Measurements from ENCODE around the gene CPZ.

CPZ gene

DNA sequence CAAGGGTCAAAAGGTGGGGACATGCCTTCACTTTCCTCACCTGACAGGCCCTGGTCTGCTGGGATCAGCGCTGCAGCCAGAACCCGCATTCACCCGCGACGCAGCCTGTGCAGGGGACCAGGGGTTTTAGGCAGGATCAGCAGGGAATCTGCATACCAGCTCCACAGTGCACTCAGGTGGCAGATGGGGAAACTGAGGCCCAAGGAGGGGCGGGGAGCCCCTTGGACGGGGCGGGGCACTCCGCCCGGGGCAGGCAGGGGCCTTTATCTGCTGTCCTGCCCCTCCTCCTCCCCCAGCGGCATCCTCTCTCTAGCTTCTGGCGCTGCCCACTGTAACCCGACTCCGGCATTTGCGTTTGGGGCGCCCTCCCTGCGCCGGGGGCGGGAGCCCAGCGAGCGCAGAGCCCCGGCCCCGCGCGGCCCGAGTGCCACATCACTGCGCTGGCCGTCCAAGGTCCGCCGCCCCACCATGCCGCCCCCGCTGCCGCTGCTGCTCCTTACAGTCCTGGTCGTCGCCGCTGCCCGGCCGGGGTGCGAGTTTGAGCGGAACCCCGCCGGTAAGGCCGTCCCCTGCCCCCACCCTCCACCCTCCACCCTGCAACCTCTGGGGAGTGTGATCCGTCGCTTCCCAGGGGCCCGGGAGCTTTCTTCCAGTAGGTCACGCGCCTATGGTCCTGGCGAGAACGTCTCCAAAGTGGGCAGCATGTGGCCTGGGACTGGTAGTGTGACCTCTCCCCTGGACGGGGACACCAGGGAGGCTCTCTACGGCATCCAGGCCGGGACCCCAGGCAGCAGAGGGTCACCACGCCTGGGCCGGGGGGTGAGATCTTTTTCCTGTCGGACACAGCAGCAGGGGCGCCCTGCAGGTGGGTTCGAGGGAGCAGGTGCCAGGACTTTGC lies at the start of gene CPZ:
TSS of gene CPZ (plus strand) at position 400 of the 898 bp plus-strand sequence. CDS start at position 469, 69 bp downstream.
- DNase-seq, result no peak

DNA sequence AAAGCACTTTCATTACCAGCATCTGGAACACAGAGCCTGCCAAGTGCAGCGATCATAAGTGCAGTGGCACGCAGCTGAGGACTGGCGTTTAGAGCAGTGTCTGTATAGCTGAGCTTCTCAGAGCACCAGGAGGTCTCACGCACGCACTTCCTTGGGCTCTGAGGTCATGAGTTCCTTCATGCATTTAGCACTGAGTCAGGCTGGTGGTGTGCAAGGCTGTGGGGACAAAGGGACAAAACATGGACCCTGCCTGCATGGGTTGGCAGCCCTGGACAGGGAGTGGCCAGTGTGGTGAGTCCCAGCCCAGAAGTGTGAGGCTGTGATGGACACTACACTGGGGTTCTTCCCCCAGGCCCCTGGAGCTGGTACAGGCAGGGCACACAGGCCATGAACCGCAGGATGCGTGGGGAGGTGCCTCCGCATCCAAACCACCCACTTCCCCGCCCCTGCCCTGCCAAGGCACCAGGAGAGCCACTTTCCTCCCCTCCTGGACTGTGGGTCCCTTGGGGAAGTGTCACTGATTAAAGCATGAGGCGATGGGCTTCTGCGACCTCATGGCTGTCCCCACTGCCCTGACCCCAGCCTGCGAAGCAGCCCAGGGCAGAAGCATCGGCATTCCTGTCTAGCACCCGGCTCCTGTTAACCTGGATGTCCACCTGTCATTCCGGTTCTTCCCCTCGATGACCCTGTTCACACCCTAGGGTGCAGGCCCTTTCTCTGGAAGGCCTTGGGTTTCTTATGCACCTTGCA lies 49.6 kb upstream of the CPZ start:
- no peak for DNase-seq

DNA sequence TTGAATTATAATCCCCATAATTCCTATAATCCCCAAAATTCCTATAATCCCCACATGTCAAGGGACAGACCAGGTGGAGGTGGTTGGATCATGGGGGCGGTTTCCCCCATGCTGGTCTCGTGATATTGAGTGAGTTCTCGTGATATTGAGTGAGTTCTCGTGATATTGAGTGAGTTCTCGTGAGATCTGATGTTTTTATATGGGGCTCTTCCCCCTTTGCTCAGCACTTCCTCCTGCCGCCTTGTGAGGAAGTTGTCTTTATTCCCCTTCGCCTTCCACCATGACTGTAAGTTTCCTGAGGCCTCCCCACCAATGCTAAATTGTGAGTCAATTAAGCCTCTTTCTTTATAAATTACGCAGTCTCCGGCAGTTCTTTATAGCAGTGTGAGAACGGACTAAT lies 48.9 kb upstream of the CPZ start:
- no peak for DNase-seq

DNA sequence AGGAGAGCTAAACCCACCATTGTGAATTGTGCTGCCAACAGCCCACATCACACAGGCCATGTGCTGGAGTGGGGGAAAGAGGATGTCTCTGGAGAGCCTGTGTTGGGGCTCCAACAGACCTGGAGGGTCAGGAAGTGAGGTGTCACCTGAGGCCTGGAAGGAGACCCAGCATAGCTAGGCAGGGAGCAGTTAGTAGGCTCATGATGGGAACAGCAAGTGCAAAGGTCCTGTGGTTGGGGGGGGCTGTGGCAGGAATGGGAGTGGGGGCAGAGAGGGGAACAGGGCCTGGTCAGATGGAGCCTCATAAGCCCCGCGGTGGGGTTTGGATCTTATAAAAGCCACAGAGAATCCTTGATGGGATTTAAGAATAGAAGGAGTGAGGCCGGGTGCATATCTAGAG lies 48.3 kb upstream of the CPZ start:
- DNase-seq, result no peak

DNA sequence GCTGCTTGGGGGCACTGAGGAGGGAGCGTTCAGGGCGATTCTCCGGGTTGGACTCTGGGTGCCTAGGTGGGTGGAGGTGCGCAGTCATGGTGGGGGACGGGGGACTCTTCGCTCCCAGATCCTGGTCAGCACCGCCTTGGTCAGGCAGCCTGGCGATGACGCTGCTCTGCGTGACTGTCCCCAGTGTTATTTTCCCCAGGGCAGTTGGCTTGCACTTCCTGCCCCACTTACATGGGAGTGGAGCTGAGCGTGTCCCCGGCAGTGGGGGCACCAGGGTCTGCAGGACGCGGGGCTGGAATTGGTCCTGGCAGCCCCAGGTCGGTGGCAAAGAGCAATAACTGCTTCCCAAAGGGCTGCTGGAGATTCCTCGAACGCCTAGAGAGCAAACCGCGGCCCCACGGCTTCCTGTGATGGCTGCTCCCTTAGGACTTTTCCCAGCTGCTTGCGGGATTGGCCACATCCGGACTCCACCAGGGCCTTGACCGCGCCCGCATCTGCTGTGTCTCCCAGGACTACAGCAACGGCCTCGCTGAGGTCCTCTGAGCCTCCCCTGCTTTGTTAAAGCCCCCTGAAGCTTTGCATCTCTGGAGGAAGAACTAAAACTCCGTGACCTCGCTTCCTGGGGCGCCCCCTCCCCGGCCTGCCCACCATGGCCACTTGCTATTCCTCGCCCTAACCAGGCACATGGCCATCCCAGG lies 47.7 kb upstream of the CPZ start:
- no peak for DNase-seq

DNA sequence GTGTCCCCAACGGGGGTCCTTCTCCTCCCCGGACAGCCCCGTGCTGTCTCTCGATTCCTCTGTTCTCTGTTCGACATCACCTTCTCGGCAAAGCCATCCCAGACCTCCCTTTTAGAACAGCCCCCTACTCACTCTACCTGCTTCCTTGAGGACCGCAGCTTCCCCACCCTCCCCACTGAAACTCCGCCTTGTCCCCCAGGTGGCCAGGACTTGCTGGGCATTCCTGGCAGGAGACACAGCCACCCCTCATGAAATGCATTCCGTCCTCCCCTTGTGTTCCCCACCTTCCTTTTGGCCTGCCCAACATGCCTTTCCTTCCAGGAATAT lies 47.2 kb upstream of the CPZ start:
- DNase-seq, result no peak

DNA sequence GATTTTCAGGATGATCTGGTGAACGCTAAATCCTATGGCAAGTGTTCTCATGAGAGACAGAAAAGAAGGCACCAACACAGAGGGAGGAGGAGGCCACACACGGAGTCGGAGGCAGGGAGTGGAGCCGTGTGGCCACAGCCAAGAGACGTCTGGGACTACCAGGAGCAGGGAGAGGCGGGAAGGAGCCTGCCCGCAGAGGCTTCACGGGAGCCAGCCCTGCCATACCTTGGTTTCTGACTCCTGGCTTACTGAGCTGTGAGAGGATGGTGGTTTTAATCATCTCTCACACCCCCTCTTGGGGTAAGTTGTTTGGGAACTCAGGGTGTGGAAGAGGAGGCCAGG lies 45.8 kb upstream of the CPZ start:
- no peak for DNase-seq

DNA sequence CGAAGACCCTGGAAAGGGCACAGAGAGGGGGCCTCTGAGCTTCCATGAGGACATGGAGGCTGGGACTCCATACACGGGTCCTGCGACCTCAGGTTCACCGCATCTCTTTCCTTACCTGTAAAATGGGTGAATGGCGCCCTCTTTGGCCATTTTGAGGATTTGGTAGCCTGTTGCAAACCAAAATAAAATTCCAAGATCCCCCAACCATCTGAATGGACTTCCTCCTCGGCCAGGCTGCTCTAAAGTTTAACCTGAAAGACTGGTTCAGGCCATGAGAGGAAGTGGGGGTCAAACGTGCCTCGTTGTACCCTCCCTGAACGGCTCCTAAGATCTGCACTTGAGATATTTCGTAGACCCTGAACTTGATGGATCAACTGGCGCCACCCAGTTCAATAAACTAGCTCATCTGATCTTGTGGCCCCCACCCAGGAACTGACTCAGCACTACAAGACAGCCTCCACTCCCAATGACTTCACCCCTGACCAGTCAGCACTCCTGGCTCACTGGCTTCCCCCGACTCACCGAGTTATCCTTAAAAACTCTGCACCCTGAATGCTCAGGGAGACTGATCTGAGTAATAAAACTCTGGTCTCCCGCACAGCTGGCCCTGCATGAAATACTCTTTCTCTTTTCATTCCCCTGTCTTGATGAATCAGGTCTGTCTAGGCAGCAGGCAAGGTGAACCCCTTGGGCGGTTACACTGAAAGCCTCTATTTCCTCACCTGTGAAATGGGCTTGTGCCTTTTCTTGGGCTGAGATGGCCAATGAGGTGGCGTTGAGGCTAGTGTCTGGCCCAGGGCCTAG lies 45.3 kb upstream of the CPZ start:
- DNase-seq, result no peak

DNA sequence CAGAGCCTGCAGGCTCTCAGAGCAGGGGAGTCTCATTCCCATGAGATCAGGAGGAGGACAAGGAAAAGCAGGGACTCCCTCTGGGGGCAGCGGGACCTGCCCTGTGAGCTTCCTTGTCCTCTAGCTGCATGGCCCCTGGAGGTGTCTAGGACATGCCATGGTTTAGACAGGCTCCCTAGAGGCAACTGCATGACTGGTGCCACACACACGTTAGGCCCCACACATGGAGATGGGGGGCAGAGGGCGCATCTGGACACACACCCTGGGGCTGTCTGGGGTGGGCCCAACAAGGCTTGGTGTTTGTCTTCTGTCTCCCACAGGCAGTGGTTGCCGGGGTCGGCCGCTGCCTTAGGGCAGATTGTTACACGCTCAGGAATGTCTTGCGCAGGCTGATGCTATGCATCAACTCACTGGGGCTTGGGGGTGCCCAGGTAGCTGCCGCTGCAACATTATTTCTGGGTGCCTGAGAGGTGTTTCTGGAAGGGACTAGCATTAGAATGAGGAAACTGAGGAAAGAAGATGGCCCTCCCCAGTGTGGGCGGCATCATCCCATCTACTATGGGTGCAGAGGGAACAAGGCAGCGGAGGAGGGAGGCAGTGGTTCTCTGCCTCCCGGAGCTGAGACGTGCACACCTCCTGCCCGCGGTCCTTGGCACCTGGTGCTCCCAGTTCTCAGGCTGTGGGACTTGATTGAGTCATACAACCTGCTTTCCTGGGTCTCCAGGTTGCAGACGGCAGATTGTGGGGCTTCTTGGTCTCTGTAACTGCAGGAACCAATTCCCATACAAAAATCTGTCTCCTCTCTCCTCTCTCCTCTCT lies 44.4 kb upstream of the CPZ start:
- peak; percentile 69 for DNase-seq

- peak; percentile 69 for DNase-seq
Observed at GRCh38 chr4:8548731-8549351, 43.7 kb upstream of the CPZ start.

GRCh38 chr4:8549352-8549931 lies 43.1 kb upstream of the CPZ start:
- DNase-seq, result no peak

- no peak for DNase-seq
Observed at GRCh38 chr4:8550691-8551090, 41.9 kb upstream of the CPZ start.

GRCh38 chr4:8552024-8552423 lies 40.5 kb upstream of the CPZ start:
- no peak for DNase-seq

GRCh38 chr4:8552581-8553205 lies 39.9 kb upstream of the CPZ start:
- DNase-seq, result no peak

DNA sequence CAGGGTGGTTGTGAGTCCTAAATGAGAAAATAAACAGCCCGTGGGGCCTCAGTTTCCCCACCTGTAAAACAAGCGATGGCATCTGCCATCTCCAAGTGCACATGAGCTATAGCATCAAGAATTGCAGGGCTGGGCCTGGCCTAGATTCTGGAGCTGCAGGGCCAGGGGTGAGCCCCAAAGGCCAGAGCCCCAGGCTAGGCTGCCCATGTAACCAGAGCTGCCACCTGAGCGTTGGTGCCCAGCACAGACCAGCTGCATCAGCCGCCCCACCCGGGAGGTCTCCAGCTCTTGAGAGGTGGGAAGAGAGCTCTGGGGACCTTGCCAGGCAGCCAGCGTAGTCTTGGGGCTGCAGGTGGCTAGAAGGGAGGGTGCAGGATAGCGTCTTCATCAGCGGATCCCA lies 39.3 kb upstream of the CPZ start:
- no peak for DNase-seq

GRCh38 chr4:8553991-8554405 lies 38.6 kb upstream of the CPZ start:
- no peak for DNase-seq

GRCh38 chr4:8554555-8555100 lies 37.9 kb upstream of the CPZ start:
- DNase-seq, result no peak

- DNase-seq, result no peak
Observed at GRCh38 chr4:8555716-8556115, 36.8 kb upstream of the CPZ start.

DNA sequence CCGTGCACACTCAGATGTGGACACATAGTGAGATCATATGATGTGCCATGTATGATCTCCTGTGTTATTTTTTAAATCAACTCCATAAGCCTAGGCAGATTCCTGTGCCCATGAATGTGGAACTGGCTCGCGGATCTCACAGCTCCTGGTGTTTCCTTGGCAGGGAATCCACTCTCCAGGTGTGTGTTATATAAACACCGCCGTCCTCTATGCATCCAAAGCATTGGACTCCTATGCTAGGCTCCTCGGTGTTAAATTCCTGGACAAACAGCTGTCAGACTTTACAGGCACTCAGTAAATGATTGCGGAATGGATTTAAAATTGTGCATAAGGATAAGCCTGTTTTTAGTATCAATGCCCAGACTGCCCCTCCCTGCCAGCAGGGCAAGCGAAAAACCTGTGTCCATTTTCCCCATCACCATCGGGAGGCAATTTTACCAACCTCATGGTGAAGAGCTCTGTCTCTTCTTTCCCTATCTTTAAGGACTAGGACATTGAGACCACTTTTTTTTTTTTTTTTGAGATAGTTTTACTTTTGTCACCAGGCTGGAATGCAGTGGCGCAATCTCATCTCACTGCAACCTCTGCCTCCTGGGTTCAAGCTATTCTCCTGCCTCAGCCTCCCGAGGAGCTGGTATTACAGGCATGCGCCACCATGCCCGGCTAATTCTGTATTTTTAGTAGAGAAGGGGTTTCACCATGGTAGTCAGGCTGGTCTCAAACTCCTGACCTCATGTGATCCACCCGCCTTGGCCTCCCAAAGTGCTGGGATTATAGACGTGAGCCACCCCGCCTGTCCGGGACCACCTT lies 36.0 kb upstream of the CPZ start:
- DNase-seq, result peak; percentile 21

All from NCI-H2171 treated with DMSO at 0.1 percent for 48 hours (cell line).